Subcutaneous adipose tissue (tissue), 4 donors: ENCODE measurements around the gene RHBDL1. TPM values are rescaled to one million over a fixed set of nuclear protein-coding genes. Genes with fewer than 3 reads are reported as not detected.

Experiments
- total RNA-seq, 4 donors: library from RNA; depleted of rRNA; stranded (reverse); fragments of >200 nt; gene quantifications; one replicate each; pipeline ENCODE4 v1.1.0, GENCODE V29; 2016
- TF ChIP-seq, protein P1 (sequence below): fragments of 450-650 bp; IDR thresholded peaks from one replicate; pipeline ENCODE4 v1.5.1; 2016; ENCODE audit warnings: low read depth, mild to moderate bottlenecking, control low read depth, antibody characterized with exemption, moderate library complexity

RHBDL1 gene
- total RNA-seq, 4 donors from 2014 or later, result 0.66 to 1.7 (median 1.3) TPM; not detected in 1

DNA sequence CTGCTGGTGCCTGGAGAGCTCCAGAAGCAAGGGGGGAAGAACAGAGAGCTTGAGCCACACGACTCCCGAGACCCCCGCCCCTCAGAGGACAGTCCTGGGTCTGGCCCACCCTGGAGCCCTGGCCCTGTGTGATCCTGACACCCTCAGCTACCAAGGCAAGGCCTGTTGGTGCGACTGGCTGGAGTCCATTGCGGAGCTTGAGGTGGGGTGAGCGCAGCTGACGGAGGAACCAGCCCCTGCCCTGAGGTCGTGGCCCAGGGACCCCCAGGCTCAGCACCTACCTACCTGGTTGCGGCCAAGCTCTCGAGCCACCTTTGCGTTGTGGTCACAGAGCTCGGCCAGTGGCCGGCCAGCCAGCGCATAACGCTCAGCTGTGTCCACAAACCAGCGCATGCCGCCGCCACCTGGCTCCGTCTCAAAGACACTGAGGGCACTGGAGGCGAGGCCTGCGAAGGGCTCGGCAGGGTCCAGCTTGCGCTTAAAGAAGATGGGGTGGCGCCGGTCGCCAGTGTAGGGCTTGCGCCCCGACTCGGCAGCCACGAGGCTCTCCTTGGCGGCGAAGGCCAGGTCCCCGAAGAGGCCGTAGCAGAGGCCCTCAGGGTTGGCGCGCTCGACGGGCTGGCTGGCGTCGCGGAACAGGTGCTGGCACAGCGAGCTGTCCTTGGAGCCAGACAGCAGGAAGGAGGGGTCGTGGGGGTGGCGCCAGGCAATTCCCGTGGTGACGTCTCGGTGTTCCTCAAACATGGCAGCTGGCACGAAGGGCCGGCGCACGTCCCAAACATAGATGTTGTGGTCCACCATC is 11.2 kb downstream of the RHBDL1 start:
- TF ChIP-seq, protein P1, sequence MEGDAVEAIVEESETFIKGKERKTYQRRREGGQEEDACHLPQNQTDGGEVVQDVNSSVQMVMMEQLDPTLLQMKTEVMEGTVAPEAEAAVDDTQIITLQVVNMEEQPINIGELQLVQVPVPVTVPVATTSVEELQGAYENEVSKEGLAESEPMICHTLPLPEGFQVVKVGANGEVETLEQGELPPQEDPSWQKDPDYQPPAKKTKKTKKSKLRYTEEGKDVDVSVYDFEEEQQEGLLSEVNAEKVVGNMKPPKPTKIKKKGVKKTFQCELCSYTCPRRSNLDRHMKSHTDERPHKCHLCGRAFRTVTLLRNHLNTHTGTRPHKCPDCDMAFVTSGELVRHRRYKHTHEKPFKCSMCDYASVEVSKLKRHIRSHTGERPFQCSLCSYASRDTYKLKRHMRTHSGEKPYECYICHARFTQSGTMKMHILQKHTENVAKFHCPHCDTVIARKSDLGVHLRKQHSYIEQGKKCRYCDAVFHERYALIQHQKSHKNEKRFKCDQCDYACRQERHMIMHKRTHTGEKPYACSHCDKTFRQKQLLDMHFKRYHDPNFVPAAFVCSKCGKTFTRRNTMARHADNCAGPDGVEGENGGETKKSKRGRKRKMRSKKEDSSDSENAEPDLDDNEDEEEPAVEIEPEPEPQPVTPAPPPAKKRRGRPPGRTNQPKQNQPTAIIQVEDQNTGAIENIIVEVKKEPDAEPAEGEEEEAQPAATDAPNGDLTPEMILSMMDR, result no peak

DNA sequence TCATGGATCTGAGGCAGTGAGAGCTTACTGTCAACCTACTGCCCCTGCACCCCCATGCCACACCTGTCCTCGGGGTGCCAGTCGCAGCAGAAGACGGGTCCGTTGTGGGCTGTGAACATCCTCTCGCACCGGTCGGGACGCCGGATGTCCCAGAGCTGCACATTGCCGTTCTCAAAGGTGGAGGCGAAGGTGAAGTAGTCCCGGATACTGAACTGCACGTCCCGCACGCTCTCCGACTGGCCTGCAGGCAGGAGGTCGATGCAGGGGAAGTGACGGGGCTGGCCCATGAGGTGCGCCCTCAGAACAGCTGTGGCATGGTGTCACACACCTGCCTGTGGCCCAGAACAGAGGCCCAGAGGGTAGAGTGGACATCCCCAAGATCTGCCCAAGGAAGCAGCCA is 12.0 kb downstream of the RHBDL1 start:
- TF ChIP-seq, protein P1, result no peak

- TF ChIP-seq, protein P1, result no peak
Observed at GRCh38 chr16:689175-689897, 13.9 kb downstream of the RHBDL1 start.

- TF ChIP-seq, protein P1, result no peak
Observed at GRCh38 chr16:692356-693108, 17.1 kb downstream of the RHBDL1 start.

DNA sequence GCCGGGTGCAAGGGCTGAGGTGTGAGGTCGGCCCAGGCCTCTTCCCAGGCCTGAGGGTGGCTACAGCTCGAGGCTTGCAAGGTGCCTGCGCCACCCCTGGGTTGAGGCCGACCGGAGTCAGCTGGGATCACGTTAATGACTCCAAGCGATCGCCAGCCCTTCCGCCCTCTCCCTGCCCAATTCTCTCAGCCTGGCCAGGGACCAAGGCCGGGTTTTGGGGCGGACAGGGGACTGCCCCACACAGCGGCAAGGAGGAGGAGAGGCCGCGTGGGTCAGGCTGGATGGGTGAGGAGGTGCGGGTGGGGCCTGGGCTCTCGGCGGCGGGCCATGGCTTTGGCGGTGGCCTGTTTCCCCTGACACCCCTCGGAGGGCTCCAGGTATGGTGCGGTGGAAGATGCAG is 17.9 kb downstream of the RHBDL1 start:
- TF ChIP-seq, protein P1, result no peak

DNA sequence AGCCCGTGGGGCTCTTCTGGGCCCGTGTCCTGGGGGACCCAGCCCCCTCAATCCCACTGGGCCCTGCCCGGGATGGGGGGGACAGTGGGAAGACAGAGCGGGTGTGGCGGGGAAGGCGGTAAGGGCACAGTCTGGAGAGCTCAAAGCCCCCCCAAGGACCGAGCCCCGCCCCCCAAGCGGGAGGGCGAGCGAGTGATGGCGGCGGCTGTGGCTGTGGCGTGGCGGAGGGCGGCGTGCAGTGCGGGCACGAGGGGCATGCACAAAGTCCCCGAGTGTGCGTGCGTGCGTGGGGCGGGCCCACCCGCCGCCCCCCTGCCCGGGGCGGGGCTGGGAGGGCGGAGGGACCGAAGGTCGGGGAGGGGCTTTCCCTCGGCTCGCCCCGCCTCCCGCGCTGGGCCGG is 18.3 kb downstream of the RHBDL1 start:
- TF ChIP-seq, protein P1, result no peak
